Measurements from ENCODE around the gene STK40.

The STK40 gene

DNA sequence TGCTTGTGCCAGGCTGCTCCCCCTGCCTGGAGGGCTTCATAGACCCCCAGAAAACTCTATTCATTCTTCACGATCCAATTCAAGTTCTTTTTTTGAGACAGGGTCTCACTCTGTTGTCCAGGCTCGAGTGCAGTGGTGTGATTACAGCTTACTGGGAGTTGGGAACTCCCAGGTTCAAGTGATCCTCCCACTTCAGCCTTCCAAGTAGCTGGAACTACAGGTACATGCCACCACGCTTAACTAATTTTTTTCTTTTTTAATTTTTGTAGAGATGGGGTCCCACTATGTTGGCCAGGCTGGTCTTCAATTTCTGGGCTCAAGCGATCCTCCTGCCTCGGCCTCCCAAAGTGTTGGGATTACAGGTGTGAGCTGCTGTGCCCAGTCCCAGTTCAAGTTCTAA lies 4.3 kb downstream of the STK40 start:
- H3K9ac ChIP-seq (ENCODE audit: low read length) = no peak overlapping the region
- H3K27ac ChIP-seq (ENCODE audit: low read depth, low read length) = no peak overlapping the region
- H3K36me3 ChIP-seq (ENCODE audit: control insufficient read depth, insufficient read depth, low read length) = peaks cover 3% of the 10 kb centered on the region
- H3K4me3 ChIP-seq (ENCODE audit: low read length) = no peak overlapping the region
- H3K27me3 ChIP-seq (ENCODE audit: control insufficient read depth, insufficient read depth, low read length) = no peaks in the 10 kb centered on the region
- peaks cover 6% of the 10 kb centered on the region for H3K4me1 ChIP-seq (ENCODE audit: control insufficient read depth, insufficient read depth, low read length)

DNA sequence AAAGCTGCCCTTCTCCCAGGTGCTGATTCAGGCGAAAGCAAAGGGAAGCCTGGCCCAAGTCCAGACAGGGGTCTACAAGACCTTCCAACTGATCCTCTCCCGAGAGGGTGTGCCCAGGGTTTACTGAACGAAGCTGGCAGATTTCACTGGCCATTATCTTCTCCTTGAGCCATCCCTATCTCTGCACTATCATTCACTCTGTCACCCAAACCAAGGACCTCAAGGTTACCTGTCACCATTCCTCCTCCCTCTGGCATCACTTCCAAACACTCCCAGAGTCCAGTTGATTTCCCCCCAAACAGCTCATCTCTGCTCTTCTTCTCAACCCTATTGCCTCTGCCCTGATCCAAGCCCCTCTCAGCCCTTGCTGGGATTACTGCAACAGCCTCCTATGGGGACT lies 4.9 kb downstream of the STK40 start:
- Histone ChIP-seq H3K4me1 (ENCODE audit: control insufficient read depth, insufficient read depth, low read length) (peaks cover 6% of the 10 kb centered on the region), H3K9ac (ENCODE audit: low read length) (no peak overlapping the region), H3K36me3 (ENCODE audit: control insufficient read depth, insufficient read depth, low read length) (peaks cover 3% of the 10 kb centered on the region), H3K4me3 (ENCODE audit: low read length) (no peak overlapping the region), H3K27ac (ENCODE audit: low read depth, low read length) (no peak overlapping the region), H3K27me3 (ENCODE audit: control insufficient read depth, insufficient read depth, low read length) (no peaks in the 10 kb centered on the region)

GRCh38 chr1:36380143-36380619 lies 5.5 kb downstream of the STK40 start:
- Histone ChIP-seq H3K4me1 (ENCODE audit: control insufficient read depth, insufficient read depth, low read length) (peaks cover 6% of the 10 kb centered on the region), H3K36me3 (ENCODE audit: control insufficient read depth, insufficient read depth, low read length) (peaks cover 3% of the 10 kb centered on the region), H3K27me3 (ENCODE audit: control insufficient read depth, insufficient read depth, low read length) (no peaks in the 10 kb centered on the region), H3K4me3 (ENCODE audit: low read length) (no peak overlapping the region), H3K9ac (ENCODE audit: low read length) (no peak overlapping the region), H3K27ac (ENCODE audit: low read depth, low read length) (no peak overlapping the region)

DNA sequence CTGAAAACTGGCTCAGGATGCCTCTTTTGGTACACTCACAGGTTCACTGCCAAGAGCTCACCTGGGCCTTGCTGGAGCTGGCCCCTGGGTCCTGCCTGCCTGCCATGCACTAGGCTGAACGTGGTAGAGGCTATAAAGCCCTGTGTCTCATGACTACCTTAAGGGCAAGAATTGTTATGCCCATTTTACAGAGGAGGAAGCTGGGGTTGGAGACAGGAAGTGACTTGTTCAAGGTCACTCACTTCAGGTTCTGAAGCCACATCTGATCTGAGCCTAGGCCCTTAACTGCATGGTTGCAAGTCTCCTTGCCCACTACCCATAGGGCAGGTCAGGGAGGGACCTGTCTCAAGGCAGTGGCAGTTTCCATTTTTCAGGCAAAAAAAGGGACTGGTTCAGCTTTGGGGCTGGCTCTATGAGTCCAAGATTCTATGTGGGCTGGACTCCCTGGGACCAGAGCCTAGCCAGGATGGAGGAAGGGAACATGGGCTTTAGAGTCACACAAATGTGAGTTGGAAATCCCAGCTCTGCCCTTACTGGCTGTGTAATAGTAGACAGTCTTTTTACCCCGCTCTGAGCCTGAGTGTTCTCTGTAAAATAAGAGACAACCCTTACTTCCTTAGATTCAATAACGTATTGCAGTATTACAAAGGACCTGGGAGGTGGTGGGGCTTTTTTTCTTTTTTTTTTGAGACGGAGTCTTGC lies 7.8 kb downstream of the STK40 start:
- Histone ChIP-seq H3K27me3 (ENCODE audit: control insufficient read depth, insufficient read depth, low read length) (no peaks in the 10 kb centered on the region), H3K9ac (ENCODE audit: low read length) (no peak overlapping the region), H3K4me3 (ENCODE audit: low read length) (no peak overlapping the region), H3K36me3 (ENCODE audit: control insufficient read depth, insufficient read depth, low read length) (peaks cover 3% of the 10 kb centered on the region), H3K27ac (ENCODE audit: low read depth, low read length) (no peak overlapping the region), H3K4me1 (ENCODE audit: control insufficient read depth, insufficient read depth, low read length) (peaks cover 22% of the 10 kb centered on the region)

GRCh38 chr1:36372617-36373016 lies 13.1 kb downstream of the STK40 start:
- Histone ChIP-seq H3K36me3 (ENCODE audit: control insufficient read depth, insufficient read depth, low read length) (peaks cover under 1% of the 10 kb centered on the region), H3K27me3 (ENCODE audit: control insufficient read depth, insufficient read depth, low read length) (no peaks in the 10 kb centered on the region), H3K4me3 (ENCODE audit: low read length) (no peak overlapping the region), H3K4me1 (ENCODE audit: control insufficient read depth, insufficient read depth, low read length) (peaks cover 25% of the 10 kb centered on the region), H3K9ac (ENCODE audit: low read length) (no peak overlapping the region), H3K27ac (ENCODE audit: low read depth, low read length) (peak overlapping the region; percentile 27)

GRCh38 chr1:36369061-36369861 lies 16.5 kb downstream of the STK40 start:
- Histone ChIP-seq H3K27me3 (ENCODE audit: control insufficient read depth, insufficient read depth, low read length) (no peaks in the 10 kb centered on the region), H3K4me3 (ENCODE audit: low read length) (no peak overlapping the region), H3K9ac (ENCODE audit: low read length) (no peak overlapping the region), H3K36me3 (ENCODE audit: control insufficient read depth, insufficient read depth, low read length) (peaks cover 4% of the 10 kb centered on the region), H3K27ac (ENCODE audit: low read depth, low read length) (no peak overlapping the region), H3K4me1 (ENCODE audit: control insufficient read depth, insufficient read depth, low read length) (peaks cover 25% of the 10 kb centered on the region)

- peaks cover 6% of the 10 kb centered on the region for H3K36me3 ChIP-seq (ENCODE audit: control insufficient read depth, insufficient read depth, low read length)
- H3K4me1 ChIP-seq (ENCODE audit: control insufficient read depth, insufficient read depth, low read length) = peaks cover 13% of the 10 kb centered on the region
- H3K27ac ChIP-seq (ENCODE audit: low read depth, low read length) = no peak overlapping the region
- no peak overlapping the region for H3K9ac ChIP-seq (ENCODE audit: low read length)
- H3K27me3 ChIP-seq (ENCODE audit: control insufficient read depth, insufficient read depth, low read length) = no peaks in the 10 kb centered on the region
- H3K4me3 ChIP-seq (ENCODE audit: low read length) = no peak overlapping the region
Observed at GRCh38 chr1:36367798-36368197, 17.9 kb downstream of the STK40 start.

DNA sequence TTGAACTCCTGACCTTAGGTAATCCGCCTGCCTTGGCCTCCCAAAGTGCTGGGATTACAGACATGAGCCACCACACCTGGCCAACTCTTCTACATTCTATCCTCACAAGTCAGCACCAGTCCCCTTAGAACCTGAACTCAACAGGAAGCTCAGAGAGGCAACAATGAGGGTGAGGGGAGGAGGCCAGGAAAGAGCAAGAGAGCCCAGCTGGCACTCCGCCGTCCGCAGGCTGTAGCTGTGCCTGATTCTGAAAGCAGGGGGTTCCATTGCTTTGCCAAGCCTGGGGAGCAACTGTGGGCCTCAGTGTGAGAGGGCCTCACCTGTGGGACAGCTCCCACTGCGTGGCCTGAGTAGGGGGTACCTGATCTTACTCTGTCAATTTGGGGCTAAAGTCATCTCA lies 18.7 kb downstream of the STK40 start:
- H3K9ac ChIP-seq (ENCODE audit: low read length) = no peak overlapping the region
- peaks cover 13% of the 10 kb centered on the region for H3K4me1 ChIP-seq (ENCODE audit: control insufficient read depth, insufficient read depth, low read length)
- H3K27ac ChIP-seq (ENCODE audit: low read depth, low read length) = no peak overlapping the region
- no peaks in the 10 kb centered on the region for H3K27me3 ChIP-seq (ENCODE audit: control insufficient read depth, insufficient read depth, low read length)
- H3K36me3 ChIP-seq (ENCODE audit: control insufficient read depth, insufficient read depth, low read length) = peaks cover 11% of the 10 kb centered on the region
- no peak overlapping the region for H3K4me3 ChIP-seq (ENCODE audit: low read length)

DNA sequence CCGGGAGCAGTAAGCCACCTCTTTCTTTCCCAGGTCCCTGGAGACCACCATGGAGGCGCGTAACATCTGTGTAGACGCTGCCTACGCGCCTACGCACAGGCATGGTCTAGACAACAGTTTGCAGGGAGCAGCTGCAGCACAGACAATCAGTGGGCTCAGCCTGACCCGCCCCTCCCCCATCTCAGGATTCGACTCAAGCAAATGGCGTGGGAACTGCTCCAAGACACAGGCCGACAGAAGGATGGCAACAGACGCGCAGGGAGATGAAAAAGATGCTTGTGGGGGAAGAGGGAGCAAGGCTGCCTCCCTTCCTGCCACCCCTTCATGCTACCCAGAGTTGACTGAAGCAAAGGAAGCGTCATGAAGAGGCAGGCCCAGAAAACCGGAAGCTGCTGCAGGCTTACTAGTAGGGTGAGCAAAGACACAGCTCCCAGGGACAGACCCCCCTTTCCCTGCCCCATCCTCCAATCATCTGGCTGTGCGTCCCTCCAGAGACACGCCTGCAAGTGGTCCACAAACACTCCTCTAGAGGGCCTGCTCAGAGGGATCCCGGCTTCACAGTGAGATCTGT lies 19.5 kb downstream of the STK40 start:
- H3K4me3 ChIP-seq (ENCODE audit: low read length) = no peak overlapping the region
- no peaks in the 10 kb centered on the region for H3K27me3 ChIP-seq (ENCODE audit: control insufficient read depth, insufficient read depth, low read length)
- H3K27ac ChIP-seq (ENCODE audit: low read depth, low read length) = no peak overlapping the region
- H3K36me3 ChIP-seq (ENCODE audit: control insufficient read depth, insufficient read depth, low read length) = peaks cover 16% of the 10 kb centered on the region
- peaks cover 13% of the 10 kb centered on the region for H3K4me1 ChIP-seq (ENCODE audit: control insufficient read depth, insufficient read depth, low read length)
- H3K9ac ChIP-seq (ENCODE audit: low read length) = no peak overlapping the region

- Histone ChIP-seq H3K9ac (ENCODE audit: low read length) (no peak overlapping the region), H3K27ac (ENCODE audit: low read depth, low read length) (no peak overlapping the region), H3K4me1 (ENCODE audit: control insufficient read depth, insufficient read depth, low read length) (peaks cover 13% of the 10 kb centered on the region), H3K36me3 (ENCODE audit: control insufficient read depth, insufficient read depth, low read length) (peaks cover 21% of the 10 kb centered on the region), H3K27me3 (ENCODE audit: control insufficient read depth, insufficient read depth, low read length) (no peaks in the 10 kb centered on the region), H3K4me3 (ENCODE audit: low read length) (no peak overlapping the region)
Observed at GRCh38 chr1:36365381-36365780, 20.3 kb downstream of the STK40 start.

DNA sequence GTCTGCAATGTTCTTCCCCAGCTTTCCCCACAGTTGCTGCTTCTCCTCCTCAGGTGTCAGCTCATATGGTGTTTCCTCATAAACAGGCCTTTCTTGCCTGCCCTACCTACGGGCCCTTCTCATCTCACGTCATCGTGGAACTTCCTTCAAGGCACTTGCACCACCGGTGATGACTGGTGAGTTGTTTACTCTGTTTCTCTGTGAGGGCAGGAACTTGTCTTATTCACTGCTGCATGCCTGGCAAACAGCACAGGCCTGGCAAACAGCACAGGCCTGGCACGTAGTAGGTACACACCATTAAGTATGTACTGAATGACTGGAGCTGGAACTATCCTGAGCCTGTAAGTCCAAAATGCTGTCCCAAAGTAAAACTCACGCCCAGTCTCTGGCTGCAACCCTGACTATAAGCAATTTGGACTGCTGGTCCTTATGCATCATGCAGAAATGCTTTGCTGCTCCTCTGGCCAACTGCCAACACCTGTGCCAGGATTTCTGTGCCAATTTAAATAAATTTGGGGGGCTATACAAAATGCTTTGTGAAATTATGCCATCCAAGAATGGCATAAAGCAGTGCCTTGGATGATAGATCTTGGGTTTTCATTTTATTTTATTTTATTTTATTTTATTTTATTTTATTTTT lies 25.7 kb downstream of the STK40 start:
- H3K36me3 ChIP-seq (ENCODE audit: control insufficient read depth, insufficient read depth, low read length) = peaks cover 40% of the 10 kb centered on the region

GRCh38 chr1:36359383-36359782 lies 26.3 kb downstream of the STK40 start:
- peaks cover 46% of the 10 kb centered on the region for H3K36me3 ChIP-seq (ENCODE audit: control insufficient read depth, insufficient read depth, low read length)
- H3K4me3 ChIP-seq (ENCODE audit: low read length) = no peak overlapping the region
- no peak overlapping the region for H3K9ac ChIP-seq (ENCODE audit: low read length)
- no peaks in the 10 kb centered on the region for H3K27me3 ChIP-seq (ENCODE audit: control insufficient read depth, insufficient read depth, low read length)
- H3K4me1 ChIP-seq (ENCODE audit: control insufficient read depth, insufficient read depth, low read length) = no peaks in the 10 kb centered on the region
- H3K27ac ChIP-seq (ENCODE audit: low read depth, low read length) = no peak overlapping the region

More for the DNA sequence above, 25.7 kb downstream of the STK40 start:
- Histone ChIP-seq H3K27me3 (ENCODE audit: control insufficient read depth, insufficient read depth, low read length) (no peaks in the 10 kb centered on the region), H3K27ac (ENCODE audit: low read depth, low read length) (no peak overlapping the region), H3K9ac (ENCODE audit: low read length) (no peak overlapping the region), H3K4me1 (ENCODE audit: control insufficient read depth, insufficient read depth, low read length) (no peaks in the 10 kb centered on the region), H3K4me3 (ENCODE audit: low read length) (no peak overlapping the region)

Data from rectal smooth muscle tissue (tissue), 1 donor.